IPS DF 4.7 (cell line): ENCODE measurements around the gene CD200R1.
A peak's percentile ranks its signal among the peaks of the same experiment; 100 is the strongest.
"Not testable (repeated sequence)": the region's sequence is repeated elsewhere in the genome, so short reads cannot be mapped to it uniquely, and the experiment has no call there.

ENCODE experiments used
- DNase-seq: peaks from one replicate; pipeline ENCODE4 v3.0.0-alpha.2; 2013; ENCODE audit warnings: low spot score; ENCODE audit errors: extremely low read depth

CD200R1 gene

DNA sequence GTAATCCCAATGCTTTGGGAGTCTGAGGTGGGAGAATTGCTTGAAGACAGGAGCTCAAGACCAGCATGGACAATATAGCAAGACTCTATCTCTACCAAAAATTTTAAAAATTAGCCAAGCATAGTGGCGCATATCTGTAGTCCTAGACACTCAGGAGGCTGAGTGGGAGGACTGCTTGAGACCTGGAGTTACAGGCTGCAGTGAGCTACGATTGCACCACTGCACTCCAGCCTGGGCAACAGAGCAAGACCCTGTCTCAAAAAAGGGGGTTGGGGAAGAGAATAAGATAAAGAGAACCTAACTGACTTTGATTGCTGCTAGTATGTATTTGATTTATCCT, 755 bp downstream of the CD200R1 start:
- no peak for DNase-seq

DNA sequence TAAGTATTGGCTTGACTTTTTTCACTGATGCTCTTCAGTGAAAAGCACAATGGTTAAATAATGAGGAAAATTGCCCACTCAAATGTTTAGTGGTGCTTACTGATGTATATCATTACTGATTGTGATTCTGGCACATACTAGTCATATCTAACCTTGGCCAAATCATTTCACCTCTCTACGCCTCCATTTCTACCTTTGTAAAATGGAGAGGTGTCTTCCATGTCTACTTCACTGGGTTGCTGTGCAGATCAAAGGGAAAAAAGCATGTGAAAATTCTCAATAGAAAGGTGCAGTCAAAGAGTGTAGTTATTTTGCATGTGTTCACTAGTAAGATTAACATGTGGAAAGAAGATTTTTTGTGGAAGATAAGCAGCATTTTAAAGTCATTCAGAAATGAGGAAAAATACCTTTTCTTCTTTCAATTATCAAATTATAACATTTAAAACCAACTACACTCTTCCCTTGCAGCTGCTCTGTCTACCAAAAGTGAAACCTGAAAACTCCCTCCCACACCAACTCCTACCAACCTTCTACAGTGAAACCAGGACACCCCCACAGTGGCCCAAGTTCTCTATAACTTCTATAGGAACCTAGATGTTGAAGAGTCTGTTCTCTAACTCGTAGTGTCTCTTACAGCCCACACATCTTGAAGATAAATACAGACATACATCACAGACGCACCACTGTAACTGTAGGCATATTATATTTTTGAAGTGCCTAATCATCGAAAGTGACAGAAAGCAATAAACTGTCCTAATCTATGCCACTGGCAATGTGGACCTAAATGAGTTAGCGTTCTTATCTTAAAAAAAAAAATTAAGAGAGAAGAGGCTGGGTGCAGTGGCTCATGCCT, 1.4 kb downstream of the CD200R1 start:
- no peak for DNase-seq

DNA sequence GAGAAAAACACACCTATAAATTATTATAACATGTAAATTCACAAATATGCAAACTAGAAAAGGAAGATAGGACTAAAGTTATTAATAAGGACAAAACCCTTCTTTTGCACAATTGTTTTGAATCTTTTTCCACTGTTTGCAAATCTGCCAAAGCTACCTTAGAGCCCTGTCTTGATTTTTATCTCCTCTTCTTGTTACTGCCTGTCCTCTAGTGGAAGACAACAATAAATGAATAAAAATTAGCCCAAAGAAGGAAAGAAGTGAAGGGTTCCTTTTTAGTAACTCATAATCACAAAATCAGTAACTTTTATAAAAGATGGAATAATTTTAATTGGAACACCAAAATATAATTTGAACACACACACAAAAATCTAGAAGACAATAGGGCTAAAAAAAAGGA, 2.7 kb downstream of the CD200R1 start:
- DNase-seq = no peak

DNA sequence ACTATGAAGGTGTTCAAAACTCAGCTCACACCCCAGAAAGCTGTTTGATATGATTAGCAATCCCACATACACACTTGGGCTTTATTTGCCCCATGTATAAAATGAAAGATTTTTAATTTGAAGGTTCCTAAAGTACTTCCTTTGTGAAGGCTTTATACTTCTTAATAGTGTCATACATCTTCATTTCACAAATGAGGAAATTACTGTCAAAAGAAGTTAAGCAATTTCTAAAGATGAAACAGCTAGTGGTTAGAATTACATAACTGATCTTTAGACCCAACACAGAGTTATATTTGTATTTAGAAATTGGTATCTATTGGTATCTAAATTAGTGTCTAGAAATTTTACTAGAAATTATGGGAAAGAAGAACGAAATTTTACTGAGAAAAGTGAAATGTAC, 7.1 kb downstream of the CD200R1 start:
- DNase-seq = no peak

DNA sequence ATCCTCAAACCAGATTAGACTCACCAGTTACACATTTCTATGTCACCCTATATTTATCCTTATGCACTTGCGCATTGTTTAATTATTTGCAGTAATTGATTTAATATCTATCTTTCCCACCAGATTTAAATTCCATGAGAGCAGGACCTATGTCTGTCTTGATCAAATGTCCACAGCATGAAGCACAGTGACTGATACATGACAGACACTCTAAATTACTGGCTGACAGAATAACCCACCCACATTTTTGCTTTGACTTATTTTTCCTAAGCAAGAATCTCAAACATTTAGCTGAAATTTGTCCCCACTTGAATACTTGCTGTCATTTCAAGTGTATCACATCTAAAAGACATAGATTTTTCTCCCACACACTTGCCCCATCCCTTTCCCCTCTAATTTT, 7.5 kb downstream of the CD200R1 start:
- DNase-seq = no peak

DNA sequence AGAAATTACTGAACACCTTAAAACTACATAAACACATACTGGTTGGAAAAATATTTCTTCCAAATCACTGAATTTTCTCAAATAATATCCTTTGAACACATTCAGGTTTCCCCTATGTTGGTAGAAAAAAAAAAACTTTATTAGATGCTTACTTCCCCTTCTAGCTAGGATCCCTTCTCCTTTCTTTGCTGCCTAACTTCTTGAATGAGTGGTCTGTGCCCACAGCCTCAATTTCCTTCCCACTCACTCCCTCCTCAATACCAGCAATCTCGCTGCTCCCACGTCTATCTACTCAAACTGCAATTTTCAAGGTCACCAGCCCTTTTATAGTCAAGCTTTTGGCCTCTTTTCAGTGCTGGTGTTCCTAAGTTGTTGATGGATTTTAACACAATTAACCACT, 8.3 kb downstream of the CD200R1 start:
- no peak for DNase-seq

DNA sequence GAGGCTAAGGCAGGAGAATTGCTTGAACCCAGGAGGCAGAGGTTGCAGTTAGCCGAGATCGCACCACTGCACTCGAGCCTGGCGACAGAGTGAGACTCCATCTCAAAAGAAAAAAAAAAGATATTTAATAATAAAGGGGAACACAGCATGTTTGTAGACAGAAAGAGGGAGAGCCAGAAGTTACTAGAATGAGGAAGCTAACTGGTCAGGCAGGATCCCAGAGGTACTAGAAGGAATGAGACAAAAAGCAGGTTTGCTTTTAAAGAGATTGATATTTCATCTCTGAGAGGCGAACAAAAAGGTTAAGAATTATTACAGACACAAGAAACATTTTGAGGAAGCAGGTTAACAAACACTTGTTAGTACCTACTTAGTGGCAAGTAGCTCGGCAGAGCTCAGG, 9.2 kb downstream of the CD200R1 start:
- DNase-seq = no peak

DNA sequence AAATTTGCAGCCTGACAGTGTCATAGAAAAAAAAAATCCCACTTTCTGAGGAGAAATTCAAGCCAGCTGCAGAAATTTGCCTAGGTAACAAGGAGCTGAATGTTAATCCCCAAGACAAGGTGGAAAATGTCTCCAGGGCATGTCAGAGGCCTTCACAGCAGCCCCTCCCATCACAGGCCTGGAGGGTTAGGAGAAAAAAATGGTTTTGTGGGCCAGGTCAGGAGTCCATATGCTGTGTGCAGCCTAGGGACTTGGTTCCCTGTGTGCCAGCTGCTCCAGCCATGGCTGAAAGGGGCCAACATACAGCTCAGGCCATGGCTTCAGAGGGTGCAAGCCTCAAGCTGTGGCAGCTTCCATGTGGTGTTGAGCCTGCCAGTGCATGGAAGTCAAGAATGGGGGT, 11.2 kb downstream of the CD200R1 start:
- DNase-seq = no peak

DNA sequence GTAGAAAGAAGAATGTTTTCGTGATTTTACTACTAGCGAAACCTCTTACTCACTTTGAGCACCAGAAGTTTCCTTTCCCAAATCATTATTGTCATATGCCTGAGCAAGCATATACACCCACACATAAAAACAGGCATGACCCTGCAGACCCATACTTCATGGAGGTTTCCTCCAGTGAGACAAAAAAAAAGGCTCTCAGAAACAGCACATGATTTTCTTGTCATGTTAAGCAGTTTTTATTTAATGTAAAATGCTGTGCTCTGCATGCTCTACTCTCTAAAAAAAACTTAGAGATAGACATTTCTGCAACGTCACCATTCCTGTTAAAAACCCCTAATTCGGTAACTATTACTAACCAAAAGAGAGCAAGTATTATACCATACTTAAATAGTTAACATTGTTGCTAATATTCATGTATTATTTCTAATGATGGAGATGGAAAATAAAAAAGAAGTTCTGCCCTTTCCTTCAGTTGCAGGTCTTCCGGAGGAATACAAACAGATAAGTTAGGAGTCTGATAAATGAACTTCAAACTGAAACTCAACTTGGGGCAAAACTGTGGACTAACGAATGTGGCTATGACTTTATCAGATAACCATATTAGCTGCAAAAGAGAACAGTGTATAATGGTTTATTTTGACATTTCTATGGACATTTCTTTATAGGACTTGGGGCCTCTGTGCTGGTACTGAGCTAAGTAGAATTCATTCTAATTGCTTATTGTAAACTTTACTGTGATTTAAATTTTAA, 15.9 kb downstream of the CD200R1 start:
- no peak for DNase-seq

DNA sequence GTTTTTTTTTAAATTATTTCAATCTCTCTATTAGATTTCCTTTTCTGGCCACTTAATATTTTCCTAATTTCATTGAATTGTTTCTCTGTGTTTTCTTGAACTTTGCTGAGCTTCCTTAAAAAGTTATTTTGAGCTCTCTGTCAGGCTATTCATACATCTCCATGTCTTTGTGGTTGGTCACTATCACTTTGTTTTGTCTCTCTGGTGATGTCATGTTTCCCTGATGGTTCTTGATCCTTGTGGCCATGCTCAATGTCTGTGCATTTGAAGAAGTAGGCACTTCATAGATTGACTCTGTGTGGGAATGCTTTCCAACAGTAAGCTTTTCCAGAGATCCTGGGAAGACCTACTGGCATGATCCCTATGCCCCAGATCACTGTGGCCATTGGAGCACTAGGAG, 18.6 kb downstream of the CD200R1 start:
- no peak for DNase-seq

DNA sequence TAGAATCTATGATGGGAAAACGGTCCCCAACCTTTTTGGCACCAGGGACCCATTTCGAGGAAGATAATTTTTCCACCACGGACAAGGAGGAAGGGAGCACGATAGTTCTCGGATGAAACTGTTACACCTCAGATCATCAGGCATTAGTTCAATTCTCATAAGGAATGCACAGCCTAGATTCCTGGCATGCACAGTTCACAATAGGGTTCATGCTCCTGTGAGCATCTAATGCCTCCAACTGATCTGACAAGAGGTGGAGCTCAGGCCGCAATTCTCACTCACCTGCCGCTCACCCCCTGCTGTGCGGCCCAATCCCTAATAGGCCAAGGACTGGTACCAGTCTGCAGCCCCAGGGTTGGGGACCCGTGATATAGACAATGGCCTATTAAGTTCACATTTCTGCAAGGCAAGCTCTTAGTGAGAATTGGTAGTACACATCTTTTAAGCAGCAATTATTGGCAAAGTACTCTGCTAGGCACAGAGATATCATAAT, 26.5 kb downstream of the CD200R1 start:
- no peak for DNase-seq

DNA sequence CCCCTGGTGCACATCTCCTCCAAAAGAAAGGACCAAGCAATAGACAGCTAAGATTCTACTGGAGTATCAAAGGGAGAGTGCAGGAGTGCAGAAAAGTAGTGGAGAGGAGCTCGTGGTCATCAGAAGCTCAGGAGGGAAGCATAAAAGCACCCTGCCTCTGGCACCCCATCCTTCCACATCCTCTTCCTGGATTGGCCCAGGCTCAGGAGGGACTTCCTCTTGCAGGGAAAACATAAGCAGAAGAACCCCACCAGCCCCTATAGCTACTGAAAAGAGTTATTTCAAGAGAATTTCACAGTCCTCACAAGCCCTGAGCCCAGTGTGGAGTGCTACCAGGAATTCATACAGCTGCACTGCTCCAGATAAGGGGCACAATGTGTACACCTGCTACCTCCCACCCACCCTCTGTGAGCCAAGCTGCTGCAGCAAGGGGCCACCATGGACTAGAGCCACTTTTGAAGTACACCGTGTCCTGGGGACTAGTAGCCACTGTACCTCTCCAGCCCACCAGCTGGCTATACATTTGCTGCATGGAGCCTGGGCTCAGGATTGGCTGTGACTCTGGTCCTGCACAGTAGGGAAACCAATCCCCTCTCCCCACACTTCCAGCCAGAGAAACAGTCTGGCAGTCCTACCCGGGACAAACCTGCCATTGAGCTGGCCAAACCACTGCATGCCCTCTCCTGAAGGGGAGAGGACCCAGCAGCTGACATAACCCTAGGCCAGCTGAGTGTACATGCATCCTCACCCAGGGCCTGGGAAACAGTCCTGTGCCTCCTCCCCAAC, 43.0 kb downstream of the CD200R1 start:
- no peak for DNase-seq

DNA sequence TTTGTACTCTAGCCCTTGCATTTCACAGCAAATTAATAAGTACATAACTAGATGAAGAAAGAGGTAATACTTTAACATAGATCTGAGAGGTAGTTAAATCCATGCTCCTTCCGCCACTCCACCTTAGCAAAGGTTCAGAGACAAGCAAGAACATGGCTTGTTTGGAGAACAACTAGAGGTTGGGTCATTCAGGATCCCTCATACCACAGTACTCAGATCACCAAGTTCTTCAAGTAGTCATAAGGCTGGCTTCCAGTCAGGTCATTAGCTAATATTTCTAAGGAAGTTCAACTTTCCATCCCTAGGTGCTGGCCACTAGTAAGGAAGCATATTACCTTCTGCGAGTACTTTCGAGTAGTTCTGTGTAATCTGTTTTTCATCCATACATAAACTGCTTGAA, 44.1 kb downstream of the CD200R1 start:
- no peak for DNase-seq

DNA sequence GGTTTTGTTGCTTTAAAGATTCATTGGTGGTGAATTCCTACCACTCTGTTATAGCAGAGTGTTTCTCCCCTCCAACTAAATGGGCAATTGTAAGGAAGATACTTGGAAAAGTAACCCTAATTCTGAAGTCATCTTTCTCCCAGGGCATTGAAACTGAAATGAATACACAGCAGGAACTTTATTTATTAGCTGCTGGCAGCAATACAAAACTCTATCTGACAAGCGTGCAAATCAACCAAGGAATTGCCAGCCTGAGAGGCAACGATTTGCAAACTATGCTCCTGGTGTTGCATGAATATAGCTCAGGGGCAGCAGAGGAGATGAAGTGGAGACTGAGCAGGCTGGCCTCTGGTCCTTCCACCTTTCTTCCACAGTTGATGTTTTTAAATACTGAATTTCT, 48.9 kb downstream of the CD200R1 start:
- DNase-seq = no peak

DNA sequence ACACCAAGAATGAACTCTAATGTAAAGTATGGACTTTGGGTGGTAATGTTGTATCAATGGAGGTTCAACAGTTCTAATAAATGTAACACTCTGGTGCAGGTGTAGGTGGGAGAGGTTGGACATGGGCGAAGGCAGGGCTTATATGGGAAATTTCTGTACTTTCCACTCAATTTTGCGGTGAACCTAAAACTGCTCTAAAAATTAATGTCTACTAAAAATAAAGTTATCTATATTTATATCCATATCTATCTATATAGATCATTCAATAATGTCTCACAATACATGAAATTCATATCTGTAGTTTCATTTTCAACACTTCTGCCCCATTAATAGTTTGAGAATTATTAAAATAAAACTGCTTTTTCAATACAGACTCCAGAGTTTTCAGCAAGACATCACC, 49.3 kb downstream of the CD200R1 start:
- DNase-seq = no peak

DNA sequence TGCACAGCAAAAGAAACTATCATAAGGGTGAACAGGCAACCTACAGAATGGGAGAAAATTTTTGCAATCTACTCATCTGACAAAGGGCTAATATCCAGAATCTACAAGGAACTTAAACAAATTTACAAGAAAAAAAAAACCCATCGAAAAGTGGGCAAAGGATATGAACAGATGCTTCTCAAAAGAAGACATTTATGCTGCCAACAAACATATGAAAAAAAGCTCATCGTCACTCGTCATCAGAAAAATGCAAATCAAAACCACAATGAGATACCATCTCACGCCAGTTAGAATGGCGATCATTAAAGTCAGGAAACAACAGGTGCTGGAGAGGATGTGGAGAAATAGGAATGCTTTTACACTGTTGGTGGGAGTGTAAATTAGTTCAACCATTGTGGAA, 55.4 kb downstream of the CD200R1 start:
- not testable (repeated sequence) for DNase-seq

DNA sequence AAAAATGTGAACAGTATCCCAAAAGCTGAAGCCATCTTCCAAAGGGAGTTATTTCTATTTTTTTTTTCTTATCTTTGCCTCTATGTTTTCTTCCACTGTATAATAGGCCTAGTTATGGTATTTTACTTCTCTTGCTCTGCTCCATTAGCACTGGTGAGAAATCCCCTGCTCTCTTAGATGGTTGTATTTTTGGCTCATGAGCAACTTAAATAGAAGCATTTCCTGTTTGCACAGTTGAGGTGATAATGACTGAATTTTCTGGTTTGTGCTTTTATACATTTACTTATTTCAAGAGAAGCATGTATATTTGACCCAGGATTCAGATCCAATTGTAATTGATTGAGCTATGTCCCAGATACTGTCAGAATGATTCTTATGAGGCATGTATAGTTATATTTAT, 66.7 kb downstream of the CD200R1 start:
- DNase-seq = no peak

DNA sequence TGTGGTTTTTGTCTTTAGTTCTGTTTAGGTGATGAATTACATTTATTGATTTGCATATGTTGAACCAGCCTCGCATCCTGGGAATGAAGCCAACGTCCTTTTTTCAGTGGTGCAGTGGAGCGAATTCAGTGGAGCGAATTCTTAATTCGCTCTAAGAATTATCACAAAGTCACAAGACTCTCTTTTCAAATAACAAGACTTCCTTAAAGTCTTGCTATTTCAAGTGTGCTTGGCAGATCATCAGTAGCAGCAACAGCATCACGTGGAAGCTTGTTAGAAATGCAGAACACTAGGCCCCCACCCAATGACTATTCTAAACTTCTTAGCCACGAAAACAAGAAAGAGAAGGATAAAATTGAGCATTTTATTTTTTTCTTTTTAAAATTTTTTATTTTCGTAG, 70.1 kb downstream of the CD200R1 start:
- DNase-seq = no peak

DNA sequence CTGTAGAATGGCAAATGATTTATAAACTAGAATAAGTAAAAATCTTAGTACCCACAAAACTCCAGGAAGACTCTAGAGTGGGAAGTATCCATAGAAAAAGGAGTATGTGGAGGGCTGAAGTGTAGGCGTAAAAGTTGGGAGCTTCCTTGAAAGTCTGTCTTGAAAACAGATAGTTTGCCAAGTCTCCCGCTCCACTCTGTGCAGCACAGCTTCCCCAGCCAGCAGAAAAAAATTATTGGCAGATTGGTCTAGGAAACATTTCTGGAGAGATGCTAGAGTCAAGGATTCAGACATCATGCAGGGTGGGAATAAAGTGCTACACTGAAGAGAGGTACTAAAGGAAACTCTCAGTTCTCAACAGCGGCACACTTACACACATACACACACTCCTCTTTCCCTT, 74.8 kb downstream of the CD200R1 start:
- no peak for DNase-seq

DNA sequence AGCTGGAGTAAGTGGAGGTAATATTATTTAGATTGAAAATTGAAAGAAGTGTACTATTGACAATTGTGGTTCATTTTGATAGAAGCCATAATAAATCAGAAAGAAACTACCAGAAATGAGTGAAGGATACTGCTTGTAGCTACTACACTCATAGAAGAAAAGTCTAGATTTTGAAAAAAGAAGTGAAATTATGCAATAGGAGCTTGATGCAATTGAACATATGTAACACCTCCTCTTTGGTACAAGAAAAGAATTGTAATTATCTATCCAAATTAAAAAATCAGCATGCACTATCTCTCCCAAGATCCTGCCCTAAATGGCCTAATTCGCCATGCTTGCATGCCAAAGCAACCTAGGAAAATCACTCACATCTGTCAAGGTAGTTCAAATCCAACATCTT, 77.1 kb downstream of the CD200R1 start:
- DNase-seq = no peak

DNA sequence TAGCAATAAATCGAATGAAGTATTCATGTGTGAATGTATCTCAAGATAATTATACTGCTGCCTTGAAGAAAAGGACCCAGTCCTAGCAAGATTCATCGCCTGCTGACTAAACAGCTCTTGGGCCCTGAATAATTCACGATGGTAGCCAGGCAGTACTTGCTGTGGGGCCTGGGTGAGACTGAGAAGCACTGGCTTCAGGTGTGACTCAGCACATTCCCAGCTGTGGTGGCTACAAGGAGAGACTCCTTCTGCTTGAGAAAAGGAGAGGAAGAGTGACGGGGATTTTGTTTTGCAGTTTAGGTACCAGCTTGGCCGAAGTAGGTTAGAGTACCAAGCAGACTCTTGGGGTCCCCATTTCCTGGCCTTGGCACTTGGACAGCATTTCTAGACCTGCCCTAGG, 80.6 kb downstream of the CD200R1 start:
- DNase-seq = peak; percentile 49

DNA sequence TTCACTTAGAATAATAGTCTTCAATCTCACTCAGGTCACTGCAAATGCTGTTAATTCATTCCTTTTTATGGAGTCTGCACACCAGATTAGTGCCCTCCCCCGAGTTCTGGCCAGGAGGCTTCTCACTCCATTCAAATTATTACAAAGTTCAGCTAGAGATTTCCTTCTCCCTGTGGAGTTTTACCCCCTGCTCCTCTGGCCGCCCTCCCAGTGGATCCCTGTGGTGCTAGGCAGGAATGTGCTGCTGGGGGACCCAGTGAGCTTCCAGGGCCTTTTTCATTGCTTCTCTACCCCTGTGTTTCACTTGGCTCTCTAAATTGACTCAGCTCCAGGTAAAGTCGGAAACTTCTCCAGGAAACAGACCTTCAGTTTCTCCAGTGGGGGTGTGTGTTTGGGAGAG, 85.5 kb downstream of the CD200R1 start:
- no peak for DNase-seq
